Stimulated activated CD8-positive, alpha-beta memory T cell treated with anti-CD3 and anti-CD28 coated beads, Interleukin-7, amount 100 ng/mL, for 24 hours (primary cell): ENCODE data around the gene HDAC3.

Experiments used
- DNase-seq: peaks from one replicate; pipeline ENCODE4 v3.0.0-alpha.2; 2020; ENCODE audit warnings: low read depth

HDAC3 gene

DNA sequence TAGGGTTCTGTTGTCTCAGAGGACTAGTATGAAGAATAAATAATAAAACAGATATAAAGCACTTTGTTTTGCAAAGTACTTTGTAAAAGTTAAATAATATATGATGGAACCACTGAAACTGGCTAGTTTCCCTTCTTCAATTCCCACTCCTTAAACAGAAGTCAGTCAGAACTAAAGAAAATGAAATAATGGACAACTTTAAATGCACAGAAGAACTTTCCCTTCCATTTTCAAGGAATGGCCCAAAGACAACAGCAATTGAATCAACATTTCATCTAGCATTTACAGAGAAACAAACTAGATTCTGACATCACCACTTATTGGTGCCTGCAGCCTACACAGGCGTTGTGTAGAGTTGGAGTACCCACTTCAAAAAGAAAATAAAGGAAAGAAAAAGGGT is 34.0 kb downstream of the HDAC3 start:
- DNase-seq, result no peak

DNA sequence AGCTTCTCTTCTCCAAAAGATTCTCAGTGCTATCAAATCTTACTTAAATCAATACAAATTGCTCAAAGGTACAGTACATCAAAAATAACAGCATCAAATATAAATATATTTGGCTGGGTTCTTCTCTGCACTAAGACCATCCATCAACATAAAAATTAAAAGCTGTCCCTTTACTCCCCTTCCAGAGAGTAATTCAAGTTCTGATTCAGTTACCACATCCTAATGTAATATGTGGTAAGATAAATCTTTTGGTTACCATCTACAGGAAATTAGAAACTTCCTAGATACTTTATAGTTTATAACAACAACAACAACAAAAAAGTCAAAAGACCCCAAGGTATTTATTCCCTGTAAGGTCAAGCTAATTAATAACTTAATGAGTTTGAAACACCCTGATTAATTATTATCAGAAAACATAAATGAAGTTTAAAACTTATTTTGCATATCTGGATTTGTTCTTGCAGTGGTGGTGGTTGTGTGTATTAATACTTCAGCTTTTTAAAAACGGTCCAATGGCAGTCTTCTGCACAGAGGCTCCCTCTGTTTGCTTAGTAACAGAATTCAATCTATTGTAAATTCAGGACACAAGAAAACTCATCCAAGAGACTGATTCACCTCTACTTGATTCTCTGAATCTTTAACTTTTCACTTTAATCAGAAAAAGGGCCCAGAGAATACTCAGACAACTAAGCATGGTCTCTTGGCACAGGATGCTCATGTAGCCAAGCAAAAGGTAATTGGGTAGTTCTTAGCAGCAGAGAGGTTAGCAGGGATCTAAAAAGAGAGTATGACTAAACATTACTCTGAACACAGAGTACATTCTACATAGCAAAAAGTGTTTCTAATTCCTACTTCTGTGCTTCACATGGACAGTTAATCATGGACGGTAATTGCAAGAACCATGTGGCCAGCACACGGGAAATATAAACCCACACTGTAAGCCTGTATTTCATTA is 38.0 kb downstream of the HDAC3 start:
- no peak for DNase-seq

DNA sequence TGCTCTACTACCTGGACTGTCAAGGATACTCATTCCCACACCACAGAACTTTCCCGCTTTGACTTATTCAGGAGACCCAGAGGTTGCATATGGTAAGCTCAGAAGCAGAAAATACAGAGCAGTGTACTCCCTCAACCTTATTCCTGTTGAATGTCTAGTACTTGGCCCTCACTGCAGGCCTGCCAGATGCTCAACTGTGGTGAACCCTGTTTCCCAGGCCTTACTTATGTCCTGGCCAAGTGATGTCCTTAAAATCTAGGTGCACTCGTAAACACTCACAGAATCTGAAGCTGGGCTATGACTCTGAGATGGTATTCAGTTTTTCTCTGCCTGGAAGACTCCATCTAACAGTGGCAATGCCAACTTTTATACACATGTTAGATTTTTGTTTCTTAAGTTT is 38.8 kb downstream of the HDAC3 start:
- DNase-seq, result no peak

DNA sequence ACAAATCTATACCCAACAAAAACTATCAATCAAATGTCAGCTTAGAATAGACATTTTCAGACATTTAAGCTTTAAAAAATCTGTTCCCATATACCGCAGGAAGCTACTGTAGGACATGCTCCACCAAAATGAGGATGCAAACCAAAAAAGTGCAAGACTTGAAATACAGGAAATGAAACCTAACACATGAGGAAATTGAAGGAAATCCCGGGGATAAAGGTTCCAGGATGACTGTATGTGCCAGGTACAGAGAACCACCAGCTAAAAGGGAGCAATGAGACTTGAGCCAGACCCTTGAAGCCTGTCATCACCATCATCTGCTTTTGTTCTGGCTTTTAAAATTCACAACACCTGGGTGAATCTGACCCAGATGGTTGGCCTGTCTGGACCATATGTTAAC is 39.3 kb downstream of the HDAC3 start:
- DNase-seq, result no peak

DNA sequence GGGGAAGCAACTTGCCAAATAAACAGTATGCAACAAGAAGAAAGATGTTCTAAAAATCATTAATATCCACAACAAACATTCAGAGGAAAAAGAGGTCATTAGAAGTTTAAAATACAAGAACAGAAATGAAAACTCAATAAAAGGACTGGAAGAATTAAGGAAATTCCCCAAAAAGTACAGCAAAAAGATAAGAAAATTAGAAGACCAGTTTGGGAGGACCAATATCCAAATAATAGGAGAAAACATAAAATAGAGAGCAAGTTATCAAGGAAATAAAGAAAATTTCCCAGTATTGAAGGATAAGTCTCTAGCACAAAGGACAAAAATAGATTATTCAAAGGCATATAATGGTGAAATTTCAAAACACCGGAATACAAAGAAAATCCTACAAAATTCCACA is 39.8 kb downstream of the HDAC3 start:
- DNase-seq, result no peak

DNA sequence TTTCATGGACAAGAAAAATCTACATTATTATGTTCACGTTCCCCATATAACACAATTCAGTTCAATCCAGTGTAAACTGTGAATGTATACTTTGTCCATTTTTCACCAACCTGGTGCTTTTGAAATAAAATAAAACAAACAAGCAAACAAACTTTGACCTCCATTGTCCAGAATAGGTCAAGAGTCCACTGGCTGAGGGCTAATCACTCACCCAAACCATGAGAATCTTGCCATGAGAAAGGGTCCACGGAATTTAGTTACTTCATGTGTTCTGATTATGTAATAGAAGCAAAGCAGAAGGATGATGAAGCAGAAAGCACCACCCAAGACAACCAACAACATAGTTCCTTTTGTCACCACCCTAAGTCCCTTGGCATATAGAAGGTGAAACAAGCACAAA is 46.5 kb downstream of the HDAC3 start:
- no peak for DNase-seq

DNA sequence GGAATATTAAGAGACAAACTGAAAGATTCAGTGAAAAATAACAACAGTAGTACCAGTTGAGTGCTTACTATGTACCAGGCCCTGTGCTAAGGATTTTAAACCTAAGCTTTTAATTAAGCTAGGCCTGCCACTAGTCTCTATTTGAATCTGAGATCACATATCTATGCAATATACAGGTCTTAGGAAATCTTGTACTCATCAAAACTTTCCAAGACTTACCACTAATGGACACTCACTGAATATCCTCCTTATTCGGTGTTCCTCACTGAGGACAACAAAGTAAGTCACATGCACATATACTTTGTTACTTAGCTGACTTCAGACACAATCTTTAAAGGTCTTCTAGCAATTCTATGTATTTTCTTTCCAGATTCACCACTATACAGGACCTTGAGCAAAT is 50.4 kb downstream of the HDAC3 start:
- no peak for DNase-seq

DNA sequence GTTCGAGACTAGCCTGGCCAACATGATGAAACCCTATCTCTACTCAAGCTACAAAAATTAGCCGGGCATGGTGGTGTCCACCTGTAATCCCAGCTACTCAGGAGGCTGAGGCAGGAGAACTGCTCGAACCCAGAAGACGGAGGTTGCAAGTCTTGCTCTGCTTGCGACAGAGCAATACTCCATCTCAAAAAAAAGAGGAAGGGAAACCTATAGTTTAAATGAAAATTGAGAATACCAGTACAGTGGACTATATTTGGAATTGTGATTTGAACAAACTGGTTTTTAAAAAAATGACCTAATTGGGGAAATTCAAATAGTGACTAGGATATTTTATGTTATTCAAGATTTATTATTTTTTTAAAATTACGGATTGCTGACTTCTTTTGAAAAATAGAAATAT is 51.1 kb downstream of the HDAC3 start:
- no peak for DNase-seq

DNA sequence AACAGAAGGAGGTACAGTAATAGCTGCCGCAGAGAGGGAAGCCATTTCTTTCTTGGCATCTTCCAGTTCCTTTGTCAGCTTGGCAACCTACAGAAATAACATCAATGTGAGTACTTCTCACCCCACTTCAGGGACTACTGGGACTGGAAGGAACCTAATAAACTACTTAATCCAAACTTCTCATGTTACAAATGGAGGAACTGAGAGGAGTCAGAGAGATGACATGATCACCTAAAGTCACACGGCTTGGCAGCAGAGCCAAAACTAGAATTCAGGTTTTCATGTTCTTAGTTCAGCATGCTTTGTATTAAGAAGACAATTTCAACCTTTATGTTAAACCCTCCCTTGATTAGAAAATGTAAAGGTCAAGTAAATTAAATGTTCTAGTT is 62.5 kb downstream of the HDAC3 start:
- no peak for DNase-seq

DNA sequence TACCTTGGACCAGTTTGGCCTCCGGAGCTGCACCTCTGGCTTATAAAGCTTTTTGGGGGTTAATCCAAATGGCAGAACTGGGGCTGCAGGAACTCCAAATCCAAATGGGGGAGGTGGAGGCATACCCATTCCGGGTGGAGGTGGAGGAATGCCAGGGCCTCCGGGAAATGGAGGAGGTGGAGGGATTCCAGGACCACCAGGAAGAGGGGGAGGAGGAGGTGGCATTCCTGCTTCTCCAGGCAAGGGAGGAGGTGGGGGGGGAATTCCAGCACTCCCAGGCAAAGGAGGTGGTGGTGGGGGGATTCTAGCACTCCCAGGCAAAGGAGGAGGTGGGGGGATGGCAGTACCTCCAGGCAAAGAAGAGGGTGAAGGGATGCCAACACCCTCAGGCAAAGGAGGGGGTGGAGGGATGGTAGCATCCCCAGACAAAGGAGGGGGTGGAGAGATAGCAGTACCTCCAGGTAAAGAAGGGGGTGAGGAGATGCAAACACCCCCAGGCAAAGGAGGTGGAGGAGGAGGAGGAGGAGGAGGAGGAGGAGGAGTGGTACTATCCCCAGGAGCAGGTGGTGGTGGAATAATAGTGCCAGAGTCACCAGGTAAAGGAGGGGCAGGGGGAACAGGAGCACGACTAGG is 63.0 kb downstream of the HDAC3 start:
- no peak for DNase-seq
